ENCODE measurements around the gene AGPS. TPM values are rescaled to one million over a fixed set of nuclear protein-coding genes. Genes with fewer than 3 reads are reported as not detected.

The AGPS gene
- total and polyA plus RNA-seq, 2 of the 13 experiments (the other 11 are each of a cell fraction or from before 2014, with no cell fraction given): 39.4 to 99.0 TPM

DNA sequence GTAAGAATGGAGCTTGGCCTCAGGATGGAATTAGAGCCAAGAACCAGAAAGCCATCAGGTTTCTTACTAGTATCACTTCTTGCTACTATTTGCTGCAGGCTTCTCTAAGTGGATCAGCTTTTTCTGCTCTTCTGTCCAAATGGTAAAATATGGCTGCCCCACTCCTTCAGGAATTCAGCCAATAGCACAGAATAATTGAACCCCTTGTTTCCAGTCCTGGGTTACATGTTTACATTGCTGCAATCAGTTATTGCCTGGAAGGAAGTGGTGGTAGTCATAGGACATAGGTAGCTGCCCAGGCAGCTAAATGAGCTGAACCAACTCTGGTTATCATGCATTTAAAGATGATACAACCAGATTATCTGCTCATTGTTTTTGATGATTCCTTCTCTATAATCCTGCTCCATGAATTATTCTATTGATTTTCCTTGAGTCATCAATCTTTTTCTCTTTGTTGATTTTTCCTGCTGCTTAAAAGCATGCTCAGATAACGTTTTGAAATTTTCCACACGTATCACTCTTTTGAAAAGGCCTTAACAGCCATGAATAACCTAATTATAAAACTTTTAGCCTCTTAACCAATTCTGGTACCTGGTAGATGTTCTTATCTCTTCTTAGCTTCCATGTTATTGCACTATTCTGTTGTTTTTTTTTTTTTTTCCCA is 12.6 kb downstream of the AGPS start (continued):
- TF ChIP-seq SAP130 (CRISPR knock-in tag; IDR thresholded peaks at IDR 0.05; ENCODE audit: low read depth) (peak; percentile 63), HDAC1 (CRISPR knock-in tag; IDR thresholded peaks at IDR 0.05) (peak; percentile 54; the same call in 1 of the 2 replicates), NR2F1 (CRISPR knock-in tag; IDR thresholded peaks at IDR 0.05) (no peak), ZBTB21 (CRISPR knock-in tag; IDR thresholded peaks at IDR 0.05) (no peak), SRSF4 (IDR thresholded peaks at IDR 0.05; ENCODE audit: low read depth, low read length, poor library complexity, severe bottlenecking) (no peak), ZNF773 (CRISPR knock-in tag; IDR thresholded peaks at IDR 0.05; ENCODE audit: borderline replicate concordance) (no peak), RFX1 (IDR thresholded peaks at IDR 0.05) (no peak), ZNF264 (CRISPR knock-in tag; IDR thresholded peaks at IDR 0.05) (no peak), KAT7 (CRISPR knock-in tag; IDR thresholded peaks at IDR 0.05; ENCODE audit: borderline replicate concordance) (no peak), MLLT10 (CRISPR knock-in tag; IDR thresholded peaks at IDR 0.05) (no peak), SIN3B (IDR thresholded peaks at IDR 0.05; ENCODE audit: low read length) (no peak), ZMYM3 (CRISPR knock-in tag; IDR thresholded peaks at IDR 0.05) (no peak)
- TF ChIP-seq, protein P1, sequence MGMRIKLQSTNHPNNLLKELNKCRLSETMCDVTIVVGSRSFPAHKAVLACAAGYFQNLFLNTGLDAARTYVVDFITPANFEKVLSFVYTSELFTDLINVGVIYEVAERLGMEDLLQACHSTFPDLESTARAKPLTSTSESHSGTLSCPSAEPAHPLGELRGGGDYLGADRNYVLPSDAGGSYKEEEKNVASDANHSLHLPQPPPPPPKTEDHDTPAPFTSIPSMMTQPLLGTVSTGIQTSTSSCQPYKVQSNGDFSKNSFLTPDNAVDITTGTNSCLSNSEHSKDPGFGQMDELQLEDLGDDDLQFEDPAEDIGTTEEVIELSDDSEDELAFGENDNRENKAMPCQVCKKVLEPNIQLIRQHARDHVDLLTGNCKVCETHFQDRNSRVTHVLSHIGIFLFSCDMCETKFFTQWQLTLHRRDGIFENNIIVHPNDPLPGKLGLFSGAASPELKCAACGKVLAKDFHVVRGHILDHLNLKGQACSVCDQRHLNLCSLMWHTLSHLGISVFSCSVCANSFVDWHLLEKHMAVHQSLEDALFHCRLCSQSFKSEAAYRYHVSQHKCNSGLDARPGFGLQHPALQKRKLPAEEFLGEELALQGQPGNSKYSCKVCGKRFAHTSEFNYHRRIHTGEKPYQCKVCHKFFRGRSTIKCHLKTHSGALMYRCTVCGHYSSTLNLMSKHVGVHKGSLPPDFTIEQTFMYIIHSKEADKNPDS (CRISPR knock-in tag; IDR thresholded peaks at IDR 0.05): no peak
- TF ChIP-seq, protein P2, sequence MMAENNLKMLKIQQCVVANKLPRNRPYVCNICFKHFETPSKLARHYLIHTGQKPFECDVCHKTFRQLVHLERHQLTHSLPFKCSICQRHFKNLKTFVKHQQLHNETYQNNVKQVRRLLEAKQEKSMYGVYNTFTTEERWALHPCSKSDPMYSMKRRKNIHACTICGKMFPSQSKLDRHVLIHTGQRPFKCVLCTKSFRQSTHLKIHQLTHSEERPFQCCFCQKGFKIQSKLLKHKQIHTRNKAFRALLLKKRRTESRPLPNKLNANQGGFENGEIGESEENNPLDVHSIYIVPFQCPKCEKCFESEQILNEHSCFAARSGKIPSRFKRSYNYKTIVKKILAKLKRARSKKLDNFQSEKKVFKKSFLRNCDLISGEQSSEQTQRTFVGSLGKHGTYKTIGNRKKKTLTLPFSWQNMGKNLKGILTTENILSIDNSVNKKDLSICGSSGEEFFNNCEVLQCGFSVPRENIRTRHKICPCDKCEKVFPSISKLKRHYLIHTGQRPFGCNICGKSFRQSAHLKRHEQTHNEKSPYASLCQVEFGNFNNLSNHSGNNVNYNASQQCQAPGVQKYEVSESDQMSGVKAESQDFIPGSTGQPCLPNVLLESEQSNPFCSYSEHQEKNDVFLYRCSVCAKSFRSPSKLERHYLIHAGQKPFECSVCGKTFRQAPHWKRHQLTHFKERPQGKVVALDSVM (CRISPR knock-in tag; IDR thresholded peaks at IDR 0.05): no peak
- TF ChIP-seq, protein P3, sequence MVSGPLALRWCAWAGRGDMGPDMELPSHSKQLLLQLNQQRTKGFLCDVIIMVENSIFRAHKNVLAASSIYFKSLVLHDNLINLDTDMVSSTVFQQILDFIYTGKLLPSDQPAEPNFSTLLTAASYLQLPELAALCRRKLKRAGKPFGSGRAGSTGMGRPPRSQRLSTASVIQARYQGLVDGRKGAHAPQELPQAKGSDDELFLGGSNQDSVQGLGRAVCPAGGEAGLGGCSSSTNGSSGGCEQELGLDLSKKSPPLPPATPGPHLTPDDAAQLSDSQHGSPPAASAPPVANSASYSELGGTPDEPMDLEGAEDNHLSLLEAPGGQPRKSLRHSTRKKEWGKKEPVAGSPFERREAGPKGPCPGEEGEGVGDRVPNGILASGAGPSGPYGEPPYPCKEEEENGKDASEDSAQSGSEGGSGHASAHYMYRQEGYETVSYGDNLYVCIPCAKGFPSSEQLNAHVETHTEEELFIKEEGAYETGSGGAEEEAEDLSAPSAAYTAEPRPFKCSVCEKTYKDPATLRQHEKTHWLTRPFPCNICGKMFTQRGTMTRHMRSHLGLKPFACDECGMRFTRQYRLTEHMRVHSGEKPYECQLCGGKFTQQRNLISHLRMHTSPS (CRISPR knock-in tag; IDR thresholded peaks at IDR 0.05; ENCODE audit: low read depth): no peak
- TF ChIP-seq, protein P4, sequence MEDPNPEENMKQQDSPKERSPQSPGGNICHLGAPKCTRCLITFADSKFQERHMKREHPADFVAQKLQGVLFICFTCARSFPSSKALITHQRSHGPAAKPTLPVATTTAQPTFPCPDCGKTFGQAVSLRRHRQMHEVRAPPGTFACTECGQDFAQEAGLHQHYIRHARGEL (CRISPR knock-in tag; IDR thresholded peaks at IDR 0.05): no peak
- TF ChIP-seq, protein P5, sequence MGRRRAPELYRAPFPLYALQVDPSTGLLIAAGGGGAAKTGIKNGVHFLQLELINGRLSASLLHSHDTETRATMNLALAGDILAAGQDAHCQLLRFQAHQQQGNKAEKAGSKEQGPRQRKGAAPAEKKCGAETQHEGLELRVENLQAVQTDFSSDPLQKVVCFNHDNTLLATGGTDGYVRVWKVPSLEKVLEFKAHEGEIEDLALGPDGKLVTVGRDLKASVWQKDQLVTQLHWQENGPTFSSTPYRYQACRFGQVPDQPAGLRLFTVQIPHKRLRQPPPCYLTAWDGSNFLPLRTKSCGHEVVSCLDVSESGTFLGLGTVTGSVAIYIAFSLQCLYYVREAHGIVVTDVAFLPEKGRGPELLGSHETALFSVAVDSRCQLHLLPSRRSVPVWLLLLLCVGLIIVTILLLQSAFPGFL (CRISPR knock-in tag; IDR thresholded peaks at IDR 0.05): no peak
- TF ChIP-seq, protein P6, sequence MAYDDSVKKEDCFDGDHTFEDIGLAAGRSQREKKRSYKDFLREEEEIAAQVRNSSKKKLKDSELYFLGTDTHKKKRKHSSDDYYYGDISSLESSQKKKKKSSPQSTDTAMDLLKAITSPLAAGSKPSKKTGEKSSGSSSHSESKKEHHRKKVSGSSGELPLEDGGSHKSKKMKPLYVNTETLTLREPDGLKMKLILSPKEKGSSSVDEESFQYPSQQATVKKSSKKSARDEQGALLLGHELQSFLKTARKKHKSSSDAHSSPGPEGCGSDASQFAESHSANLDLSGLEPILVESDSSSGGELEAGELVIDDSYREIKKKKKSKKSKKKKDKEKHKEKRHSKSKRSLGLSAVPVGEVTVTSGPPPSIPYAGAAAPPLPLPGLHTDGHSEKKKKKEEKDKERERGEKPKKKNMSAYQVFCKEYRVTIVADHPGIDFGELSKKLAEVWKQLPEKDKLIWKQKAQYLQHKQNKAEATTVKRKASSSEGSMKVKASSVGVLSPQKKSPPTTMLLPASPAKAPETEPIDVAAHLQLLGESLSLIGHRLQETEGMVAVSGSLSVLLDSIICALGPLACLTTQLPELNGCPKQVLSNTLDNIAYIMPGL (CRISPR knock-in tag; IDR thresholded peaks at IDR 0.05; ENCODE audit: borderline replicate concordance in 1 of 2, low read depth in 1 of 2): 0 out of 4 replicates have a peak, but pooled peaks of 1 of the 2 experiments have one; percentile 38
- TF ChIP-seq, protein P7, sequence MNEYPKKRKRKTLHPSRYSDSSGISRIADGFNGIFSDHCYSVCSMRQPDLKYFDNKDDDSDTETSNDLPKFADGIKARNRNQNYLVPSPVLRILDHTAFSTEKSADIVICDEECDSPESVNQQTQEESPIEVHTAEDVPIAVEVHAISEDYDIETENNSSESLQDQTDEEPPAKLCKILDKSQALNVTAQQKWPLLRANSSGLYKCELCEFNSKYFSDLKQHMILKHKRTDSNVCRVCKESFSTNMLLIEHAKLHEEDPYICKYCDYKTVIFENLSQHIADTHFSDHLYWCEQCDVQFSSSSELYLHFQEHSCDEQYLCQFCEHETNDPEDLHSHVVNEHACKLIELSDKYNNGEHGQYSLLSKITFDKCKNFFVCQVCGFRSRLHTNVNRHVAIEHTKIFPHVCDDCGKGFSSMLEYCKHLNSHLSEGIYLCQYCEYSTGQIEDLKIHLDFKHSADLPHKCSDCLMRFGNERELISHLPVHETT (CRISPR knock-in tag; conservative IDR thresholded peaks at IDR 0.05): no peak
